WTC11 (cell line): ENCODE data around the gene STUB1. TPM values are rescaled to one million over a fixed set of nuclear protein-coding genes. Genes with fewer than 3 reads are reported as not detected.

Source experiments
- ATAC-seq: fragments of 200-7000 bp; cut with Tn5 transposase; 2 replicates; pipeline ENCODE4 v1.10.0; 2021; ENCODE audit warnings: mild to moderate bottlenecking, moderate library complexity
- CTCF ChIA-PET: fragments of 300-600 bp; sonication (Branson Sonifier 250); formaldehyde crosslinking; loops from one replicate; lab custom pipeline; 2021; ENCODE audit warnings: antibody characterized with exemption; lab: Charles Lee
- POLR2A ChIA-PET: fragments of 350-600 bp; sonication (Branson Sonifier 250); formaldehyde crosslinking; loops from one replicate; lab custom pipeline; 2021; ENCODE audit warnings: antibody characterized with exemption; lab: Charles Lee
- DNase-seq: peaks from one replicate; pipeline ENCODE4 v3.0.0; 2021; ENCODE audit warnings: low spot score
- H3K27ac Mint-ChIP-seq: 2 replicates; pipeline ENCODE4 v1.8.0; 2021; ENCODE audit warnings: mixed read lengths
- H3K27me3 Mint-ChIP-seq: 2 replicates; pipeline ENCODE4 v1.8.0; 2021; ENCODE audit warnings: low read depth, mild to moderate bottlenecking, moderate library complexity, mixed read lengths
- H3K36me3 Mint-ChIP-seq: 2 replicates; pipeline ENCODE4 v1.8.0; 2021; ENCODE audit warnings: mixed read lengths
- H3K4me1 Mint-ChIP-seq: 2 replicates; pipeline ENCODE4 v1.8.0; 2022; ENCODE audit warnings: mixed read lengths
- H3K4me3 Mint-ChIP-seq: 2 replicates; pipeline ENCODE4 v1.8.0; 2021; ENCODE audit warnings: mild to moderate bottlenecking, moderate library complexity, mixed read lengths
- H3K9me3 Mint-ChIP-seq: 2 replicates; pipeline ENCODE4 v1.8.0; 2021; ENCODE audit warnings: mixed read lengths
- ATF1 ChIP-seq: sonication (generic); formaldehyde crosslinking; IDR thresholded peaks from 2 replicates; pipeline ENCODE4 v1.8.1; 2023; ENCODE audit warnings: mild to moderate bottlenecking, moderate library complexity, missing genetic modification reagents
- ESRRA ChIP-seq: sonication (generic); formaldehyde crosslinking; IDR thresholded peaks from 2 replicates; pipeline ENCODE4 v1.8.1; 2022; ENCODE audit warnings: mild to moderate bottlenecking, missing genetic modification reagents, borderline replicate concordance
- FOXJ3 ChIP-seq: sonication (generic); formaldehyde crosslinking; IDR thresholded peaks from 2 replicates; pipeline ENCODE4 v1.9.0; 2021; ENCODE audit warnings: missing genetic modification reagents, mild to moderate bottlenecking, borderline replicate concordance
- FOXK1 ChIP-seq: sonication (generic); formaldehyde crosslinking; IDR thresholded peaks from 2 replicates; pipeline ENCODE4 v1.8.0; 2022; ENCODE audit warnings: mild to moderate bottlenecking, moderate library complexity, missing genetic modification reagents
- FOXP1 ChIP-seq: sonication (generic); formaldehyde crosslinking; IDR thresholded peaks from 2 replicates; pipeline ENCODE4 v1.8.0; 2022; ENCODE audit warnings: missing genetic modification reagents, mild to moderate bottlenecking, moderate library complexity, borderline replicate concordance
- KAT7 ChIP-seq: sonication (generic); formaldehyde crosslinking; IDR thresholded peaks from 2 replicates; pipeline ENCODE4 v1.8.1; 2023; ENCODE audit warnings: missing genetic modification reagents, mild to moderate bottlenecking, borderline replicate concordance
- MYBL2 ChIP-seq: sonication (generic); formaldehyde crosslinking; IDR thresholded peaks from 2 replicates; pipeline ENCODE4 v1.8.1; 2023; ENCODE audit warnings: mild to moderate bottlenecking, moderate library complexity, missing genetic modification reagents
- NFATC4 ChIP-seq: fragments of 250-450 bp; sonication (Bioruptor Pico); IDR thresholded peaks from 2 replicates; pipeline ENCODE4 v1.9.0; 2021; ENCODE audit warnings: mild to moderate bottlenecking
- RELA ChIP-seq: sonication (generic); formaldehyde crosslinking; IDR thresholded peaks from 2 replicates; pipeline ENCODE4 v1.8.1; 2022; ENCODE audit warnings: missing genetic modification reagents, mild to moderate bottlenecking, borderline replicate concordance
- TCF7 ChIP-seq: sonication (generic); formaldehyde crosslinking; IDR thresholded peaks from 2 replicates; pipeline ENCODE4 v1.8.0; 2022; ENCODE audit warnings: mild to moderate bottlenecking, low read depth, missing genetic modification reagents, moderate library complexity
- TP53 ChIP-seq: sonication (generic); formaldehyde crosslinking; IDR thresholded peaks from 2 replicates; pipeline ENCODE4 v1.8.1; 2023; ENCODE audit warnings: mild to moderate bottlenecking, missing genetic modification reagents
- ZNF232 ChIP-seq: sonication (generic); formaldehyde crosslinking; IDR thresholded peaks from 2 replicates; pipeline ENCODE4 v1.8.0; 2022; ENCODE audit warnings: mild to moderate bottlenecking, missing genetic modification reagents
- total RNA-seq: library from RNA; stranded (reverse); gene quantifications from 3 replicates; pipeline ENCODE4 v1.2.3, GENCODE V29; 2021
- TF ChIP-seq, protein P1 (sequence below): sonication (generic); formaldehyde crosslinking; IDR thresholded peaks from 2 replicates; pipeline ENCODE4 v1.8.0; 2023; ENCODE audit warnings: missing genetic modification reagents, mild to moderate bottlenecking, borderline replicate concordance
- TF ChIP-seq, protein P2 (sequence below): fragments of 250-450 bp; sonication (Bioruptor Pico); IDR thresholded peaks from 2 replicates; pipeline ENCODE4 v1.9.0; 2021; ENCODE audit warnings: mild to moderate bottlenecking
- TF ChIP-seq, protein P3 (sequence below): sonication (generic); formaldehyde crosslinking; IDR thresholded peaks from 2 replicates; pipeline ENCODE4 v1.8.1; 2022; ENCODE audit warnings: low read depth, mild to moderate bottlenecking, moderate library complexity, missing genetic modification reagents, borderline replicate concordance
- TF ChIP-seq, protein P4 (sequence below): sonication (generic); formaldehyde crosslinking; IDR thresholded peaks from 2 replicates; pipeline ENCODE4 v1.8.1; 2023; ENCODE audit warnings: mild to moderate bottlenecking, missing genetic modification reagents, moderate library complexity
- TF ChIP-seq, protein P5 (sequence below): sonication (generic); formaldehyde crosslinking; IDR thresholded peaks from 2 replicates; pipeline ENCODE4 v1.8.0; 2022; ENCODE audit warnings: mild to moderate bottlenecking, missing genetic modification reagents
- TF ChIP-seq, protein P6 (sequence below): sonication (generic); formaldehyde crosslinking; IDR thresholded peaks from 2 replicates; pipeline ENCODE4 v1.8.1; 2023; ENCODE audit warnings: mild to moderate bottlenecking, missing genetic modification reagents
- TF ChIP-seq, protein P7 (sequence below): sonication (generic); formaldehyde crosslinking; IDR thresholded peaks from 2 replicates; pipeline ENCODE4 v1.8.1; 2023; ENCODE audit warnings: mild to moderate bottlenecking, missing genetic modification reagents, moderate library complexity

Gene STUB1
- total RNA-seq, 1 experiment from 2014 or later: 88.2 TPM

DNA sequence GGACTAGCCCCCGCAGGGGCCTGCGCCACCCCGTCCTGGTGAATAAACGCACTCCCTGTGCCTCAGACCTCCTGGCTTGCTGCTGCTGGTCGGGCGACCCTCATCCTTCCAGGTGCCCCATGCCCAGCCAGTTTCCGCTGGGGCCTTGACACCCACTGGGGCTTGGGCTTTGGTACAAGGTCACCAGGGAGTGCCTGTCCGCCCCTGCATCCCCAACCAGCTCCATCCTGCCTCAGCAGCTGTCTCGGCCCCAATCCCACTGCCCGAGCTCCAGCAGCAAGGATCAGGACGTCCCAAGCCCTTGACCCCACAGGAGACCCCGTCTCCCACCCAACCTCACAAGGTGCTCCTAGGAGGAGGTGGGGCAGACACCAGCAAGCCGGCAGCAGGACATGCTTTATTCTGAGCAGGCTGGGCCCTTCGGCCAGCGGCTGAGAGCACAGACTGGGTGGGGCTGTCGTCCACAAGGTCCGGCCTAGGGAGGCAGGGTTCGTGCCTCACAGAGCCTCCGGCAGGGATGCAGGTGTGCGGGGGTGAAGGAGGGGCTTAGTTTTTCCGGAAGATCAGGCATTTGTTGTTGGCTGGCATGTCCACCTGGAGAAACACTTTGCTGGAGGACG, 46.0 kb upstream of the STUB1 start:
- no peak for ATAC-seq
- no peak for DNase-seq
- H3K27me3 Mint-ChIP-seq: peaks cover 4% of the 10 kb centered on the region; the same call in 1 of the 2 replicates
- no peaks in the 10 kb centered on the region for H3K9me3 Mint-ChIP-seq
- H3K27ac Mint-ChIP-seq: no peak overlapping the region
- H3K4me1 Mint-ChIP-seq: peaks cover 27% of the 10 kb centered on the region
- peak overlapping the region; percentile 48 for H3K4me3 Mint-ChIP-seq
- POLR2A ChIA-PET: no interaction called here
- CTCF ChIA-PET: interaction anchor here (0.9 kb wide), 1 partner anchor 55 kb away, joined by 3 read pairs; no protein-coding TSS in a partner anchor
- no peaks in the 10 kb centered on the region for H3K36me3 Mint-ChIP-seq
- TF ChIP-seq TCF7 (CRISPR knock-in tag) (0 out of 2 replicates have a peak, but pooled peaks have one; percentile 8), FOXK1 (CRISPR knock-in tag) (no peak), FOXP1 (no peak; the same call in 1 of the 2 replicates), NFATC4 (CRISPR knock-in tag) (no peak)
- TF ChIP-seq, protein P1, sequence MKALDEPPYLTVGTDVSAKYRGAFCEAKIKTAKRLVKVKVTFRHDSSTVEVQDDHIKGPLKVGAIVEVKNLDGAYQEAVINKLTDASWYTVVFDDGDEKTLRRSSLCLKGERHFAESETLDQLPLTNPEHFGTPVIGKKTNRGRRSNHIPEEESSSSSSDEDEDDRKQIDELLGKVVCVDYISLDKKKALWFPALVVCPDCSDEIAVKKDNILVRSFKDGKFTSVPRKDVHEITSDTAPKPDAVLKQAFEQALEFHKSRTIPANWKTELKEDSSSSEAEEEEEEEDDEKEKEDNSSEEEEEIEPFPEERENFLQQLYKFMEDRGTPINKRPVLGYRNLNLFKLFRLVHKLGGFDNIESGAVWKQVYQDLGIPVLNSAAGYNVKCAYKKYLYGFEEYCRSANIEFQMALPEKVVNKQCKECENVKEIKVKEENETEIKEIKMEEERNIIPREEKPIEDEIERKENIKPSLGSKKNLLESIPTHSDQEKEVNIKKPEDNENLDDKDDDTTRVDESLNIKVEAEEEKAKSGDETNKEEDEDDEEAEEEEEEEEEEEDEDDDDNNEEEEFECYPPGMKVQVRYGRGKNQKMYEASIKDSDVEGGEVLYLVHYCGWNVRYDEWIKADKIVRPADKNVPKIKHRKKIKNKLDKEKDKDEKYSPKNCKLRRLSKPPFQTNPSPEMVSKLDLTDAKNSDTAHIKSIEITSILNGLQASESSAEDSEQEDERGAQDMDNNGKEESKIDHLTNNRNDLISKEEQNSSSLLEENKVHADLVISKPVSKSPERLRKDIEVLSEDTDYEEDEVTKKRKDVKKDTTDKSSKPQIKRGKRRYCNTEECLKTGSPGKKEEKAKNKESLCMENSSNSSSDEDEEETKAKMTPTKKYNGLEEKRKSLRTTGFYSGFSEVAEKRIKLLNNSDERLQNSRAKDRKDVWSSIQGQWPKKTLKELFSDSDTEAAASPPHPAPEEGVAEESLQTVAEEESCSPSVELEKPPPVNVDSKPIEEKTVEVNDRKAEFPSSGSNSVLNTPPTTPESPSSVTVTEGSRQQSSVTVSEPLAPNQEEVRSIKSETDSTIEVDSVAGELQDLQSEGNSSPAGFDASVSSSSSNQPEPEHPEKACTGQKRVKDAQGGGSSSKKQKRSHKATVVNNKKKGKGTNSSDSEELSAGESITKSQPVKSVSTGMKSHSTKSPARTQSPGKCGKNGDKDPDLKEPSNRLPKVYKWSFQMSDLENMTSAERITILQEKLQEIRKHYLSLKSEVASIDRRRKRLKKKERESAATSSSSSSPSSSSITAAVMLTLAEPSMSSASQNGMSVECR (CRISPR knock-in tag): no peak
- TF ChIP-seq, protein P2, sequence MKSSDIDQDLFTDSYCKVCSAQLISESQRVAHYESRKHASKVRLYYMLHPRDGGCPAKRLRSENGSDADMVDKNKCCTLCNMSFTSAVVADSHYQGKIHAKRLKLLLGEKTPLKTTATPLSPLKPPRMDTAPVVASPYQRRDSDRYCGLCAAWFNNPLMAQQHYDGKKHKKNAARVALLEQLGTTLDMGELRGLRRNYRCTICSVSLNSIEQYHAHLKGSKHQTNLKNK (CRISPR knock-in tag): no peak

DNA sequence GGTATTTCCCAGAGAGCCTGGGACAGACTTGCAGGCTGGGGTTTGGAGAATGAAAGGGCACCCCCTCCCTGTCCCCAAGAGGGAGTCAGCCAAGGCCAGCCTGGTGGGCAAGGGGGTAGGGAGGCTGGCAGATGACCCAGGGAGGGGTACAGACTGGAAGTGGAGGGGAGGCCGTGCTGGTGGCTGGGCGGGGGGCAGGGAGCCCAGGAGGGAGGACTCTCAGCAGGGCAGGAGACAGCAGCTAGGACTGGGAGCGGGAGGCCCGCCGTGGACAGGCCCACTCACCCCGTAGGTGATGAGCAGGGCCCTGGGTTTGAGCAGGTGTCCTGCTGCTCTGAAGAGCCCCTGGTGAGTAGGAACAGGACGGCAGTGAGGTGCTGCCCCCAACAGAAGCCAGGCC, 45.2 kb upstream of the STUB1 start:
- Mint-ChIP-seq H3K27ac (no peak overlapping the region), H3K36me3 (no peaks in the 10 kb centered on the region), H3K27me3 (peaks cover 4% of the 10 kb centered on the region; the same call in 1 of the 2 replicates), H3K9me3 (no peaks in the 10 kb centered on the region), H3K4me1 (peaks cover 23% of the 10 kb centered on the region), H3K4me3 (peak overlapping the region; percentile 54)
- DNase-seq (no peak), ATAC-seq (no peak)
- ChIA-PET CTCF (no interaction called here), POLR2A (no interaction called here)
- TF ChIP-seq, protein P3, sequence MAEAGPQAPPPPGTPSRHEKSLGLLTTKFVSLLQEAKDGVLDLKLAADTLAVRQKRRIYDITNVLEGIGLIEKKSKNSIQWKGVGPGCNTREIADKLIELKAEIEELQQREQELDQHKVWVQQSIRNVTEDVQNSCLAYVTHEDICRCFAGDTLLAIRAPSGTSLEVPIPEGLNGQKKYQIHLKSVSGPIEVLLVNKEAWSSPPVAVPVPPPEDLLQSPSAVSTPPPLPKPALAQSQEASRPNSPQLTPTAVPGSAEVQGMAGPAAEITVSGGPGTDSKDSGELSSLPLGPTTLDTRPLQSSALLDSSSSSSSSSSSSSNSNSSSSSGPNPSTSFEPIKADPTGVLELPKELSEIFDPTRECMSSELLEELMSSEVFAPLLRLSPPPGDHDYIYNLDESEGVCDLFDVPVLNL (CRISPR knock-in tag): no peak
- TF ChIP-seq, protein P4, sequence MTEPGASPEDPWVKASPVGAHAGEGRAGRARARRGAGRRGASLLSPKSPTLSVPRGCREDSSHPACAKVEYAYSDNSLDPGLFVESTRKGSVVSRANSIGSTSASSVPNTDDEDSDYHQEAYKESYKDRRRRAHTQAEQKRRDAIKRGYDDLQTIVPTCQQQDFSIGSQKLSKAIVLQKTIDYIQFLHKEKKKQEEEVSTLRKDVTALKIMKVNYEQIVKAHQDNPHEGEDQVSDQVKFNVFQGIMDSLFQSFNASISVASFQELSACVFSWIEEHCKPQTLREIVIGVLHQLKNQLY (CRISPR knock-in tag): no peak
- no peak for TF ChIP-seq FOXJ3 (CRISPR knock-in tag)
- no peak for TF ChIP-seq ZNF232 (CRISPR knock-in tag)
- no peak for TF ChIP-seq TP53 (CRISPR knock-in tag)

DNA sequence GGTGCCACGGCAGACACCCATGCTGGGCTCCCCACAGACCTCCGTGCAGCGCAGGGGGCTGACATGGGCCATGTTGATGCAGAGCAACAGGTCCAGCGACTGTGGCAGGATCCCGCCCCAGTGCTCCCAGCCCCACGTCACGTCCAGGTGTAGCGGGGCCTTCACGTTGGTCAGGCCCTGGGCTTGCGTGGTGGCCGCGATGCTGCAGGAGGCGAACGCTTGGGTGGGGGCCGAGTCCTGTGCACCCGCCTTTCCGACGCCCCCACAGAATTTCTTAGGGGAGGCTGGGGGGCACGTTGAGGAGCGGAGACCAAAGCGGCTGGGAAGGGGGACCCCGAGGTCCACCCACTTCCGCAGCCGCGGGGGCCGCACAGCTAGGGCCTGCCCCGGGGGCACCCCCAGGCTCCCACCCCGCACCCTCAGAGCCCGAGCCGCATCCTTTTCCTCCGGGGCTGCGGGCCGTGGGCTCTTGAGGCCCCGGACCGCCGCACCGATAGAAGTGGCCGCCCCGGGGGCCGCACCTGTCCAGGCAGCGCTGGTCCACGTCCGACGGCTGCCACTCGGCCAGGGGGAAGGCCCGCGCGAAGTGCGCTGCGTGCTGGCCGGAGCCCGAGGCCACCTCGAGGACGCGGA, 44.5 kb upstream of the STUB1 start:
- ATAC-seq (no peak), DNase-seq (no peak)
- Mint-ChIP-seq H3K36me3 (no peaks in the 10 kb centered on the region), H3K27ac (no peak overlapping the region), H3K4me1 (peaks cover 19% of the 10 kb centered on the region), H3K9me3 (no peaks in the 10 kb centered on the region), H3K27me3 (peaks cover 4% of the 10 kb centered on the region; the same call in 1 of the 2 replicates), H3K4me3 (peak overlapping the region; percentile 60)
- POLR2A ChIA-PET: interaction anchor here (0.6 to 1.5 kb wide), 3 partner anchors 12 to 56 kb away, joined by 3 to 7 read pairs (median 3); partner anchors contain the start of gene WDR90
- CTCF ChIA-PET: interaction anchor here (1.0 to 4.0 kb wide), 7 partner anchors 12 to 108 kb away, joined by 3 to 37 read pairs (median 7); partner anchors contain the start of genes CAPN15 and WDR90
- TF ChIP-seq, protein P5, sequence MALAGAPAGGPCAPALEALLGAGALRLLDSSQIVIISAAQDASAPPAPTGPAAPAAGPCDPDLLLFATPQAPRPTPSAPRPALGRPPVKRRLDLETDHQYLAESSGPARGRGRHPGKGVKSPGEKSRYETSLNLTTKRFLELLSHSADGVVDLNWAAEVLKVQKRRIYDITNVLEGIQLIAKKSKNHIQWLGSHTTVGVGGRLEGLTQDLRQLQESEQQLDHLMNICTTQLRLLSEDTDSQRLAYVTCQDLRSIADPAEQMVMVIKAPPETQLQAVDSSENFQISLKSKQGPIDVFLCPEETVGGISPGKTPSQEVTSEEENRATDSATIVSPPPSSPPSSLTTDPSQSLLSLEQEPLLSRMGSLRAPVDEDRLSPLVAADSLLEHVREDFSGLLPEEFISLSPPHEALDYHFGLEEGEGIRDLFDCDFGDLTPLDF (CRISPR knock-in tag): 0 out of 2 replicates have a peak, but pooled peaks have one; percentile 74
- TF ChIP-seq, protein P6, sequence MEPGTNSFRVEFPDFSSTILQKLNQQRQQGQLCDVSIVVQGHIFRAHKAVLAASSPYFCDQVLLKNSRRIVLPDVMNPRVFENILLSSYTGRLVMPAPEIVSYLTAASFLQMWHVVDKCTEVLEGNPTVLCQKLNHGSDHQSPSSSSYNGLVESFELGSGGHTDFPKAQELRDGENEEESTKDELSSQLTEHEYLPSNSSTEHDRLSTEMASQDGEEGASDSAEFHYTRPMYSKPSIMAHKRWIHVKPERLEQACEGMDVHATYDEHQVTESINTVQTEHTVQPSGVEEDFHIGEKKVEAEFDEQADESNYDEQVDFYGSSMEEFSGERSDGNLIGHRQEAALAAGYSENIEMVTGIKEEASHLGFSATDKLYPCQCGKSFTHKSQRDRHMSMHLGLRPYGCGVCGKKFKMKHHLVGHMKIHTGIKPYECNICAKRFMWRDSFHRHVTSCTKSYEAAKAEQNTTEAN (CRISPR knock-in tag): no peak
- TF ChIP-seq RELA (CRISPR knock-in tag): peak; percentile 90; the same call in 1 of the 2 replicates
- TF ChIP-seq TP53 (CRISPR knock-in tag): no peak
- TF ChIP-seq ZNF232 (CRISPR knock-in tag): 0 out of 2 replicates have a peak, but pooled peaks have one; percentile 23
- TF ChIP-seq ATF1 (CRISPR knock-in tag): no peak
- TF ChIP-seq, protein P7, sequence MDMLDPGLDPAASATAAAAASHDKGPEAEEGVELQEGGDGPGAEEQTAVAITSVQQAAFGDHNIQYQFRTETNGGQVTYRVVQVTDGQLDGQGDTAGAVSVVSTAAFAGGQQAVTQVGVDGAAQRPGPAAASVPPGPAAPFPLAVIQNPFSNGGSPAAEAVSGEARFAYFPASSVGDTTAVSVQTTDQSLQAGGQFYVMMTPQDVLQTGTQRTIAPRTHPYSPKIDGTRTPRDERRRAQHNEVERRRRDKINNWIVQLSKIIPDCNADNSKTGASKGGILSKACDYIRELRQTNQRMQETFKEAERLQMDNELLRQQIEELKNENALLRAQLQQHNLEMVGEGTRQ (CRISPR knock-in tag): no peak
- 0 out of 2 replicates have a peak, but pooled peaks have one; percentile 27 for TF ChIP-seq ESRRA
- TF ChIP-seq KAT7: peak; percentile 82
- TF ChIP-seq MYBL2 (CRISPR knock-in tag): no peak
